IPS-20b (cell line): ENCODE data around the gene B4GALT2.

Source experiments
- H3K27ac ChIP-seq: one replicate; pipeline ENCODE4 v1.5.1; 2013; ENCODE audit warnings: low read length
- H3K27me3 ChIP-seq: 2 replicates; pipeline ENCODE4 v1.6.1; 2013; ENCODE audit warnings: mild to moderate bottlenecking, low read length, inconsistent platforms; ENCODE audit not compliant: insufficient read depth
- H3K36me3 ChIP-seq: 2 replicates; pipeline ENCODE4 v1.6.1; 2013; ENCODE audit warnings: low read depth, mild to moderate bottlenecking, inconsistent platforms, low read length, moderate library complexity; ENCODE audit not compliant: insufficient read depth
- H3K4me1 ChIP-seq: 2 replicates; pipeline ENCODE4 v1.6.1; 2013; ENCODE audit warnings: mild to moderate bottlenecking, control low read depth, inconsistent platforms, low read length, moderate library complexity; ENCODE audit not compliant: insufficient read depth
- H3K4me3 ChIP-seq: 2 replicates; pipeline ENCODE4 v1.5.1; 2013; ENCODE audit warnings: mild to moderate bottlenecking, low read length, inconsistent platforms
- H3K9ac ChIP-seq: 2 replicates; pipeline ENCODE4 v1.6.1; 2013; ENCODE audit warnings: low read depth, mild to moderate bottlenecking, inconsistent platforms, low read length, moderate library complexity
- H3K9me3 ChIP-seq: 2 replicates; pipeline ENCODE4 v1.6.1; 2013; ENCODE audit warnings: mild to moderate bottlenecking, low read depth, low read length, inconsistent platforms; ENCODE audit not compliant: insufficient read depth

The B4GALT2 gene

DNA sequence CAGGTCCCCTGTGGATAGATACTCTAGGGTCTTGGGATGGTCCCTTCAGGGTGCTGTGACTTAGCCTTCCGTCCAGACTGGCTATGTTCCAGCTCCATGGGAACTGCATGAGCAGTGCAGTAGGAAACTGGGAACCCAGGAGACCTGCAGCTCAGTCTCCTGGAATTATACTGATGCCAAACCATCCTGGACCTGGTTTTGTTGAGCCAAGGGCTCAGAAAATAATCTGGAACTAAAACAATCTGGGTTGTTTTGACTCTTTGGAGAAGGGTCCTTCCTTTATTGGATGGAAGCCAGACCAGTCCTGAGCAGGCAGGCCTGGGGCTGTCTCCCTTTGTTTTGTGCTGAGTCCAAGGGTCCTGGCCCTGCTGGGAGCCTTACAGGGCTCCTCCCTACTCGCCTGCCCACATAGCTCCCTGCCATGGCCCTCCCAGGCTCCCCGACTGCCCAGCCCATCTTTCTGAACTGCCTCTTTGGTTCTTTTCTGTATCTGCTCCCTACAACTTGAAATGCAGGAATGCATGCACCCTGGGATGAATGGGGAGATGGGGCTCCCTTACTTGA, 31.1 kb upstream of the B4GALT2 start:
- no peak overlapping the region for H3K27ac ChIP-seq
- no peaks in the 10 kb centered on the region for H3K27me3 ChIP-seq
- H3K4me1 ChIP-seq: peaks cover 10% of the 10 kb centered on the region; the same call in 1 of the 2 replicates
- H3K9ac ChIP-seq: no peak overlapping the region
- no peaks in the 10 kb centered on the region for H3K9me3 ChIP-seq
- H3K36me3 ChIP-seq: peaks cover 13% of the 10 kb centered on the region; the same call in 1 of the 2 replicates
- H3K4me3 ChIP-seq: peak overlapping the region; percentile 94; the same call in 1 of the 2 replicates

DNA sequence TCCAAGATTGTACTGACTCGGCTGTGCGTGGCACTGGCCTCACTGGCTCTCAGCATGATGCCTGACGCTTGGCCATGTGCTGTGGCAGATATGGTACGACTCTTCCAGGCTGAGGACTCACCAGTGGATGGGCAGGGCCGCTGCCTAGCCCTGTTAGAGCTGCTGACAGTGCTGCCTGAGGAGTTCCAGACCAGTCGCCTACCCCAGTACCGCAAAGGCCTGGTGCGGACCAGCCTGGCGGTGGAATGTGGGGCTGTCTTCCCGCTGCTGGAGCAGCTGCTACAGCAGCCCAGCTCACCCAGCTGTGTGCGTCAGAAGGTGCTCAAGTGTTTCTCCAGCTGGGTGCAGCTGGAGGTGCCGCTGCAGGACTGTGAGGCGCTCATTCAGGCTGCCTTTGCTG, 29.3 kb upstream of the B4GALT2 start:
- H3K27ac ChIP-seq: no peak overlapping the region
- peaks cover 10% of the 10 kb centered on the region; the same call in 1 of the 2 replicates for H3K4me1 ChIP-seq
- H3K9me3 ChIP-seq: no peaks in the 10 kb centered on the region
- no peaks in the 10 kb centered on the region for H3K27me3 ChIP-seq
- H3K4me3 ChIP-seq: no peak overlapping the region
- no peak overlapping the region for H3K9ac ChIP-seq
- H3K36me3 ChIP-seq: peaks cover 13% of the 10 kb centered on the region; the same call in 1 of the 2 replicates

DNA sequence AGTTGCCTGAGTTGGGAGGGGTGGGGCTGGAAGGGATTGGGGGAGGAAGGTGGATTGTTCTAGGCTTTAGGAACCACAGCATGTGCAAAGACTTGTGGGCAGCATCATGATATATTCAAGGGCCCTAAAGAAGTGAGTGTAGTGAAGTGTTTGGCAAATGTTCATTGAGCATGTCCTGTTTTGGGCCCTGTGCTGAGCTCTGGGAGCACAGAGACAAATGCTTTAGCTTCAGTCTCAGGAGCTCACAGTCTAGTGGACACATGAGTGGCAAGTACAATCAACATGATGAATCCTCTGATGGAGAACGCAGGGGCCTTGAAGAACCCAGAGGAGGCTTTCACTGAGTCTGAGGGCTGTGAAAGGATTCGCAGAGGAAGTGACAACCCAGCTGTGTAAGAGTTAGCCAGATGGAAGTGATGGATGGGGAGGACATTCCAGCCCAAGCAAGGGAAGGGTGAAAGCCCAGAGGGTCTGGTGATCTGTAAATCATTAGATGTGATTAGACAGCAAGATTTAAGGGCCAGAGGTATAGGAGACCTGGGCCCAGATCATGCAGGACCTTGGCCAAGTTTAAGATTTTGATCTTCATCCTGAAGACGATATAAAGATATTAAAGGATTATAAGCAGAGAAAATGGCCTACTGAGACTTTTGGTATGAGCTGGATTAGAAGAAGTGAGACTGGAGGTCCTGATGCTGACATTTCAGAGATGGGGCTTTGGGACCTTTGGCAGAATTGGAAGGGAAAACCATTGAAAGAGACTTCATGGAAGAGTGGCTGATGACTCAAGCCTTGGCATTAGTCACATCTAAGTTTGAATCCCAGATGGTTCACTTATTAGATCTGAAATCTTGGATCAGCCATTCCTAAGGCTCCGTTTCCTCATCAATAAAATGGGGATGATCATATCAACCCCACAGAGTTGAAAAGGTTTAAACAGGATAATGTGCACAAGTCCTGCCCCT, 27.7 kb upstream of the B4GALT2 start:
- no peaks in the 10 kb centered on the region for H3K9me3 ChIP-seq
- no peak overlapping the region for H3K9ac ChIP-seq
- no peak overlapping the region for H3K4me3 ChIP-seq
- H3K27ac ChIP-seq: no peak overlapping the region
- no peaks in the 10 kb centered on the region for H3K27me3 ChIP-seq
- peaks cover 6% of the 10 kb centered on the region; the same call in 1 of the 2 replicates for H3K4me1 ChIP-seq
- H3K36me3 ChIP-seq: peaks cover 13% of the 10 kb centered on the region; the same call in 1 of the 2 replicates

DNA sequence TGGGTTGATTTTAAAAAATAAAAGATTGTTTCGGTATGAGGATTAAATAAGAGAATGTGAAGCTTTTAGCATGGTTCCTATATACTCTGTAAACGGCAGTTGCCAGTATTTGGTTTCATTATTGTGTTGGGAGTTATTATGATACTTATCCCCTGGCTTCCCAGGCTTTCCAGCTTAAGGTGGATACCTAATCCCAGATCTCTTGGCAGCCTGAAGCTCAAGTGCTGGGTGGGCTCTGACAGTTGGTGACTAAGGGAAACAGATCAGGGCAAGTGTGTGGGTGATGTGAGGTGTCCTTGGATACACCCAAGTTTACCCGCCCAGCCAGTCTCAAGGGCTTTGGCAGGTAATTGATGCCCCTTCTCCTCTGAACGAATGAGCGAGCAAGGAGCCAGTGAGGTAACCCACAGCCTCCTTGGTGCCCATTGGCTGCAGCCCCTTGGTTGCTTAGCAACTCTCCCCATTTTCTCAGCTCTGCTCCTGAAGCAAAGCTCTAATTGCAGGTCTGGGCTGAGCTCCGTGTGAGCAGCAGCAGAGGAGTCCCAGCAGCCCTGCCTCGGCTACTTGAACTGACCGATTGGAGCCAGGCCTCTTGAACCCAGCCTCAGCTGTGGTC, 26.2 kb upstream of the B4GALT2 start:
- H3K9ac ChIP-seq: peak overlapping the region; percentile 1; the same call in 1 of the 2 replicates
- no peaks in the 10 kb centered on the region for H3K9me3 ChIP-seq
- H3K27ac ChIP-seq: no peak overlapping the region
- H3K4me1 ChIP-seq: peaks cover 3% of the 10 kb centered on the region; the same call in 1 of the 2 replicates
- no peak overlapping the region for H3K4me3 ChIP-seq
- H3K36me3 ChIP-seq: peaks cover 13% of the 10 kb centered on the region; the same call in 1 of the 2 replicates
- no peaks in the 10 kb centered on the region for H3K27me3 ChIP-seq

DNA sequence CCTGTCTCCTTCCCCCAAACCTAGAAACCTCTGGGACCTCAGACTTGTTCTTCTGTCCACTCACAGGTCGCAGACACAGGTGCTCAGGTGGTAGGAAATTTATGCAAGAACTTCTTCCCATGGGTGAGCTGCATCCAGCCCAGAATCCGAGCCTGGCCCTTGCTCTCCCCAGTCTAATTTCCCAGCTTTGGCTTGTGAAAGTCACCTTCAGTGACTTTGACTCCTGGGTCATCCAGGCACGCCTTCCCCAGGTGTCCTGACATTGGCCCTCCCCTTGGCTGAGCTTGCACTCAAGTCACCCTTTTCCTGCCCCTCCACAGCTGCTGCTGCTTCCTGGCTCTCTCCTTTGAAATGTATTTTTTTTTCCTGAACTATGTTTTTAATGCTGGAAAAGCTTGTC, 25.6 kb upstream of the B4GALT2 start:
- H3K36me3 ChIP-seq: peaks cover 18% of the 10 kb centered on the region; the same call in 1 of the 2 replicates
- no peak overlapping the region for H3K27ac ChIP-seq
- H3K4me1 ChIP-seq: no peaks in the 10 kb centered on the region
- H3K4me3 ChIP-seq: no peak overlapping the region
- peak overlapping the region; percentile 1; the same call in 1 of the 2 replicates for H3K9ac ChIP-seq
- H3K9me3 ChIP-seq: no peaks in the 10 kb centered on the region
- no peaks in the 10 kb centered on the region for H3K27me3 ChIP-seq

DNA sequence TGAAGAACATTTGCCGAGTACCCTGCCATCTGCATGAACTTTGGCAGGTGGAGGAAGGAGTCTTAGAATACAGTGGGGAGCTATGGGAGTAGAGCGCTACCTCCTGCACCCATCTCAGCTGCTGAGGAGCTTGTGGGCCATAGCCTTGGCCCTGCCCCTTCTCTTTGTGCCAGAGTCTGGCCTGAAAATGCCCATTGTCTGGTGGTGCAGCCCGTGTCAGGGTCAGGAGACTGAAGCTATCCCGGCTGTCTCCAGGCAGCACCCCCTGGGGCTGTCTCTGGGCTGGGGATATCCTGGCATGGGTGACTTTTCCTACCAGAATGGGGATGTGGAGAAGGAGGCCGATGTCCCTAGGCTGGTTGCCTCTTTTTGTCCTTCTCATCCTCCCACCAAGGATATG, 25.0 kb upstream of the B4GALT2 start:
- Histone ChIP-seq H3K27ac (no peak overlapping the region), H3K36me3 (peaks cover 24% of the 10 kb centered on the region; the same call in 1 of the 2 replicates), H3K27me3 (no peaks in the 10 kb centered on the region), H3K9ac (no peak overlapping the region), H3K4me3 (no peak overlapping the region), H3K4me1 (no peaks in the 10 kb centered on the region), H3K9me3 (no peaks in the 10 kb centered on the region)

DNA sequence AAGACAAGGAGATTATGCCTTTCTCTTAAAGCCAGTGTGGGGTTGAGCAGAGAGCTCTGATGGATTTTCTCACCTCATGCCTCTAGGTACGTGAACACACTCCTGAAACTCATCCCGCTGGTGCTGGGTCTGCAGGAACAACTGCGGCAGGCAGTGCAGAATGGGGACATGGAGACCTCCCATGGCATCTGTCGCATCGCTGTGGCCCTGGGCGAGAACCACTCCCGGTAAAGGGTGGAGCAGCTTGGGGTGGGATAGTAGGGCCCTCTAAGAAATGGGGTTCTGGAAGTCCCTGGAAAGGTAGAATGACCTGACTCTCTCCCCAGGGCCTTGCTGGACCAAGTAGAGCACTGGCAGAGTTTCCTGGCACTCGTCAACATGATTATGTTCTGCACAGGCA, 22.8 kb upstream of the B4GALT2 start:
- Histone ChIP-seq H3K27ac (no peak overlapping the region), H3K36me3 (peaks cover 18% of the 10 kb centered on the region; the same call in 1 of the 2 replicates)

DNA sequence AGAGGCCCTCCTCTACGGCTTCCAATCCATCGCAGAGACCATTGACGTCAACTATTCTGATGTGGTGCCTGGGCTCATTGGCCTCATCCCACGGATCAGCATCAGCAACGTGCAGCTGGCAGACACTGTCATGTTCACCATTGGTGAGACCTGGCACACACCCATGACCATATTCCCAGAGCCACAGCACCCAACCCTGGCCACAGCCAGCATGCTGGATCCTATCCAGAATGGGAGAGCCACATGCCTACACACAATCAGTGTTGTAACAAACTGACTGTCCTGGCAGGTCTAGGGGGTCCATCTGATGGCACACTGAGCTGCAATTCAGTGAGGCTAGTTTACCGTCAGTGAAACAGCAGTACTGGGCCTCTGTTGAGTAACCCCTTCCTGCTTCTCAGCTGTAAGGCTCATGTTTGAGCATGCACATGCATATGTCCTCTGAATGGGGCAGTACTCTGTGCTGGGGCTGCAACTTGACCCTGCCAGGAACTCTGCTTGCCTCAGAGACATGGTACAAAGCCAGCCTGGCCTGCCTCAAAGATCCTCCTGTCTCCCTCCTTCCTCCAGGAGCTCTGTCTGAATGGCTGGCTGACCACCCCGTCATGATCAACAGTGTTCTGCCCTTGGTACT, 21.5 kb upstream of the B4GALT2 start:
- no peaks in the 10 kb centered on the region for H3K27me3 ChIP-seq
- H3K9ac ChIP-seq: no peak overlapping the region
- H3K9me3 ChIP-seq: no peaks in the 10 kb centered on the region
- H3K4me3 ChIP-seq: no peak overlapping the region
- no peak overlapping the region for H3K27ac ChIP-seq
- no peaks in the 10 kb centered on the region for H3K4me1 ChIP-seq
- H3K36me3 ChIP-seq: peaks cover 26% of the 10 kb centered on the region

More for the DNA sequence above, 22.8 kb upstream of the B4GALT2 start:
- H3K27me3 ChIP-seq: no peaks in the 10 kb centered on the region
- no peak overlapping the region for H3K4me3 ChIP-seq
- no peaks in the 10 kb centered on the region for H3K9me3 ChIP-seq
- no peak overlapping the region for H3K9ac ChIP-seq
- H3K4me1 ChIP-seq: no peaks in the 10 kb centered on the region

DNA sequence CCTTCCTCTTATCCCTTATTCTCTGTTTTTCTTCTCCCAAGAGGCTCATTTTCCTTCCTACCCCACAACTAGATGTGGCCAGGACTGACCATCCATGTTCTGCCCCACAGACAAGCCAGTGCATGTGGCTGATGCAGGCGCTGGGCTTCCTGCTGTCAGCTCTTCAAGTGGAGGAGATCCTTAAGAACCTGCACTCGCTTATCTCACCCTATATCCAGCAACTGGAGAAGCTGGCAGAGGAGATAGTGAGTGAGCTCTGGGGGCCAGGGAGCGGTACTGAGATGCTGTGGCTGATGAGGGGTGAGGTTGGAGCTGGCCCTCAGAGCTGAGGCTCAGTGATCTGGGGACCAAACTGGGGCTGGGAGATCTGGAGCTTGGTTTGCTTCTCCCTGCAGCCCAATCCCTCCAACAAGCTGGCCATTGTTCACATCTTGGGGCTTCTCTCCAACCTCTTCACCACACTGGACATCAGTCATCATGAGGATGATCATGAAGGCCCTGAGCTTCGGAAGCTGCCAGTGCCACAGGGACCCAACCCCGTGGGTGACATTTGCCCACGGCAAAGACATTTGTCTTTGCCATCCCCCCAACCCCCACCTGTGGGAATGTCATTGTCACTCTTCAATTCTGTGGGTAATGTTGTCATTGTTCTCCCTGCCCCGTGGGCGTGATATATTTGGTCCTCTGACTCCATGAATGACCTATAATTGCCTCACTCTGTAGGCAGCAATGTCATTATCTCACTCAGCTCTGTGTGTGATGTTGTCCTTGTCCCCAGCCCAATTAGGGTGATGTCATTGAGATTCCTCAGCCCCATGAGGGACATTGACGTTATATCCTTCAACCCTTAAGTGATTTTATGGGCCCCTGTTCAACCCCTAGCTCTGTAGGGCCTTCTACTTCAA, 20.4 kb upstream of the B4GALT2 start:
- H3K27me3 ChIP-seq: no peaks in the 10 kb centered on the region
- no peaks in the 10 kb centered on the region for H3K4me1 ChIP-seq
- no peak overlapping the region for H3K4me3 ChIP-seq
- H3K9me3 ChIP-seq: no peaks in the 10 kb centered on the region
- H3K36me3 ChIP-seq: peaks cover 26% of the 10 kb centered on the region
- H3K9ac ChIP-seq: no peak overlapping the region
- no peak overlapping the region for H3K27ac ChIP-seq

DNA sequence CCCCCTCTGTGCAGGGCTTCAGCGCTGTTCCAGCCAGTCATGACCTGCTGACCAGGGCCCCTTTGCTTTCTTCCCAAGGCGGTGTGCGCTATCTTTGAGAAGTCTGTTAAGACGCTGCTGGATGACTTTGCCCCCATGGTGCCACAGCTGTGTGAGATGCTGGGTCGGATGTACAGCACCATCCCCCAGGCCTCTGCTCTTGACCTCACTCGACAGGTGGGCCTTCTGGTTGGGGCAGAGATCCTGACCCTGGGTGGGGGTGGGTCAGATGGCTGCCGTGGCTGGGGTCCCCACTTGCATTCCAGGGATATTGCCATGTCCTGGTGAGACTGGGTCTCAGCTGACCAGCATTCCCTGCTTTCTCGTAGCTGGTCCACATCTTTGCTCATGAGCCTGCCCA, 18.2 kb upstream of the B4GALT2 start:
- H3K36me3 ChIP-seq: peaks cover 26% of the 10 kb centered on the region
- H3K4me3 ChIP-seq: no peak overlapping the region
- no peak overlapping the region for H3K27ac ChIP-seq
- H3K27me3 ChIP-seq: no peaks in the 10 kb centered on the region
- H3K4me1 ChIP-seq: no peaks in the 10 kb centered on the region
- H3K9me3 ChIP-seq: no peaks in the 10 kb centered on the region
- no peak overlapping the region for H3K9ac ChIP-seq
